NB4 (cell line): ENCODE data around the gene CIAPIN1.

ENCODE experiments used
- CTCF ChIP-seq: IDR thresholded peaks from one replicate; pipeline ENCODE4 v1.5.1; 2012; ENCODE audit warnings: low read depth, low read length
- MYC ChIP-seq: IDR thresholded peaks from 2 replicates; pipeline ENCODE4 v1.6.1; 2011; ENCODE audit warnings: low read depth, low read length
- POLR2A ChIP-seq: IDR thresholded peaks from 2 replicates; pipeline ENCODE4 v1.6.1; 2011; ENCODE audit warnings: mild to moderate bottlenecking; ENCODE audit not compliant: insufficient read length; ENCODE audit errors: extremely low read depth
- TF ChIP-seq, protein P1 (sequence below): IDR thresholded peaks from 2 replicates; pipeline ENCODE4 v1.6.1; 2011; ENCODE audit warnings: low read depth, low read length

DNA sequence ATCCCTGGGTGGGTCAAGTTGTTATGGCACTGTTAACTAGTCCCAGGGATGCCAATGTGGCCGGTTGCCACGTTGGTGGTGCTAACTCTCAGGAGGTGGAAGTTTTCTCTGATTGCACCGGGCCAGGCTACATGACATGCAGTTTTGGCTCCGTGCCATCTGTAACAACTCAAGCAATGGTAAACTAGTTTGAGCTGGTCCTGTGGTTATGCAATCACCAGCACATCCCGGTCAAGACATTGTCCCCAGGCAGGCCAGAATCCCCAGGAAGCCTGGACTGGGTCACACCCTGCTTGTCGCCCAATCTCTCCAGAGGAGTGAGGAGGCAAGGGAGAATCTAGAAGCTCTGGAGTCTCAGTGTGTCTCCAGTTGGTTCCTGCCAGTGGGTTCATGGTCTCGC lies 52.7 kb downstream of the CIAPIN1 start:
- TF ChIP-seq CTCF (no peak), POLR2A (no peak), MYC (no peak)
- TF ChIP-seq, protein P1, sequence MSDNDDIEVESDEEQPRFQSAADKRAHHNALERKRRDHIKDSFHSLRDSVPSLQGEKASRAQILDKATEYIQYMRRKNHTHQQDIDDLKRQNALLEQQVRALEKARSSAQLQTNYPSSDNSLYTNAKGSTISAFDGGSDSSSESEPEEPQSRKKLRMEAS: no peak
